ENCODE data around the gene RIT1. TPM values are rescaled to one million over a fixed set of nuclear protein-coding genes. Genes with fewer than 3 reads are reported as not detected.

The RIT1 gene
- total and polyA plus RNA-seq, 9 donors, result 8.6 to 26.9 (median 21.0) TPM

GRCh38 chr1:155888481-155888880 lies 22.7 kb downstream of the RIT1 start:
- no peaks in the 10 kb centered on the region for H3K9me3 ChIP-seq
- H3K4me3 ChIP-seq, result no peak overlapping the region
- H3K36me3 ChIP-seq, result no peaks in the 10 kb centered on the region
- 93 to 98% (median 96%) methylated on average over 5 of the region's 5 CpGs for WGBS, 3 donors
- no peak for DNase-seq
- H3K4me1 ChIP-seq (ENCODE audit: insufficient read depth), result peaks cover 6% of the 10 kb centered on the region
- TF ChIP-seq, protein P1, sequence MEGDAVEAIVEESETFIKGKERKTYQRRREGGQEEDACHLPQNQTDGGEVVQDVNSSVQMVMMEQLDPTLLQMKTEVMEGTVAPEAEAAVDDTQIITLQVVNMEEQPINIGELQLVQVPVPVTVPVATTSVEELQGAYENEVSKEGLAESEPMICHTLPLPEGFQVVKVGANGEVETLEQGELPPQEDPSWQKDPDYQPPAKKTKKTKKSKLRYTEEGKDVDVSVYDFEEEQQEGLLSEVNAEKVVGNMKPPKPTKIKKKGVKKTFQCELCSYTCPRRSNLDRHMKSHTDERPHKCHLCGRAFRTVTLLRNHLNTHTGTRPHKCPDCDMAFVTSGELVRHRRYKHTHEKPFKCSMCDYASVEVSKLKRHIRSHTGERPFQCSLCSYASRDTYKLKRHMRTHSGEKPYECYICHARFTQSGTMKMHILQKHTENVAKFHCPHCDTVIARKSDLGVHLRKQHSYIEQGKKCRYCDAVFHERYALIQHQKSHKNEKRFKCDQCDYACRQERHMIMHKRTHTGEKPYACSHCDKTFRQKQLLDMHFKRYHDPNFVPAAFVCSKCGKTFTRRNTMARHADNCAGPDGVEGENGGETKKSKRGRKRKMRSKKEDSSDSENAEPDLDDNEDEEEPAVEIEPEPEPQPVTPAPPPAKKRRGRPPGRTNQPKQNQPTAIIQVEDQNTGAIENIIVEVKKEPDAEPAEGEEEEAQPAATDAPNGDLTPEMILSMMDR (IDR thresholded peaks at IDR 0.05), result no peak
- TF ChIP-seq EP300 (IDR thresholded peaks at IDR 0.05), result no peak
- no peak for TF ChIP-seq POLR2A (IDR thresholded peaks at IDR 0.05)
- H3K27ac ChIP-seq, result no peak overlapping the region
- intact Hi-C loops (cut with DNase I), result no loop called here
- no peaks in the 10 kb centered on the region for H3K27me3 ChIP-seq

- Histone ChIP-seq H3K4me3 (no peak overlapping the region), H3K4me1 (ENCODE audit: insufficient read depth) (peaks cover 6% of the 10 kb centered on the region), H3K36me3 (no peaks in the 10 kb centered on the region), H3K27me3 (no peaks in the 10 kb centered on the region), H3K27ac (no peak overlapping the region), H3K9me3 (no peaks in the 10 kb centered on the region)
- no peak for DNase-seq
- TF ChIP-seq, protein P1 (IDR thresholded peaks at IDR 0.05), result no peak
- TF ChIP-seq EP300 (IDR thresholded peaks at IDR 0.05), result no peak
- TF ChIP-seq POLR2A (IDR thresholded peaks at IDR 0.05), result no peak
- intact Hi-C loops (cut with DNase I), result no loop called here
Observed at GRCh38 chr1:155884982-155885381, 26.2 kb downstream of the RIT1 start.

DNA sequence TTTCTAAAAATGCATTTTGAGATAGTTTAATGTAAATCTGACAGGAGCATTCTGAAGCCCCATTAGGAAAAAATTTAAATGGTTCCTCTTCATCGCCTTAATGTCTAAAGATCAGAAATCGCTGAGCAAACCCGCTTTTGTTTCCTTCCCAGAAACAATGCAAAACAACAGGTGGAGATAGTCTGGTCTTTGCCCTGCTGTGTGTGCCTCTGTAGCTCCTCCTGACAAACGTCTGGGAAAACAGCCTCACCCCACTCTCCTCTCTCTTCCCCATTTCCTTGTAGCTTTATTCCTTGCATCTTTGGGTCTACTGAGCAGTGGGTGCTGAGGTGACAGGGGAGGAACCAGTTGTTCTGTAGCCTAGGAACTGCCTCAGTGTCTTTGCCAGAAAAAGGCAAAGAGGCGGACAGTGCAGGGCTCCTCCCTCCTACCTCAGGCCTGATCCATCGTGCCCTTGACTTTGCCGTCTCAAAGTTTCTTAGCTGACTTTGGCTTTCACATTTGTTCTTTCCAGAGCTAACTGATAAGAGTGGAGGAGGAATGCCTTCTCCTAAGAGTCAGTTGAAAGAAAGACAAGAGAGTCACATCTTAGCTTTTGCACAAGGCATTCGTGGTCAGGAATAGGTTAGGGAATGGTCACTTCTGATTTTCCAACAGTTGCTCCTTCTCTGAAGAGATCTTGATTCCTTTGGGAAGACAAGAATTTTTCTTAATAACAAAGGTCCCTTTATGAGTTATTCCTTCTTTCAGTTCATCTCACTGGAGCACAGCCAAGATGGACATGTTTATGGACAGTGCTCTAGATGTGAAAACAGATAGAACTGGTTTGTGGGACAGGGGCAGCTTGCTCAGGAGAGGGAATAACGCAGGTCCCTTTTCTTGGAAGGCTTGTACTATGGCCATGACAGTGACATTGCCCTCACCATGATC lies 26.9 kb downstream of the RIT1 start:
- H3K27ac ChIP-seq, result peak overlapping the region in 1 of 2 donors; percentile 15
- 15 to 26% (median 18%) methylated on average over 9 of the region's 9 CpGs for WGBS, 3 donors

DNA sequence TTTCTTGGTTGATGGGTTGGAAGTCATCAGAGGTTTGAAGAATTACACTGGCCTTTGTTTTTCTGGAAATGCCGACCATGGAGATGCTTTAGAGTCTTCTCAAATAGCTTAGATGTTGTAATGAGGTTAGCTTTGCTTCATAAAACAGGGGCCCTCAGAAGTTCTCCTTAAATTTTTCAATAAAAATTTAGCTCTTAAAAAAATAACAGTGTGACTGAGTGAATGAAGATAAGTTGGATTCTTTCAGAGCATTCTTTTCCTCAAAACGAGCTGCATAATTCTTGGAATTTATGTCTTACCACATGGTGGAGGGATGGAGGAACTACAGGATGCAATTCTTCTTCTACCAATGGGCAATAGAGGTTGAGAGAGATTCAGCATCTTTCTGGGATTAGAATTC lies 28.4 kb downstream of the RIT1 start:
- WGBS, 3 donors, result 52 to 54% (median 53%) methylated on average over 2 of the region's 2 CpGs
- intact Hi-C loops (cut with DNase I), result no loop called here
- Histone ChIP-seq H3K27ac (no peak overlapping the region), H3K4me3 (no peak overlapping the region), H3K36me3 (no peaks in the 10 kb centered on the region), H3K4me1 (ENCODE audit: insufficient read depth) (peaks cover 6% of the 10 kb centered on the region), H3K9me3 (no peaks in the 10 kb centered on the region), H3K27me3 (no peaks in the 10 kb centered on the region)
- TF ChIP-seq, protein P1 (IDR thresholded peaks at IDR 0.05), result no peak
- TF ChIP-seq POLR2A (IDR thresholded peaks at IDR 0.05), result no peak
- no peak for TF ChIP-seq EP300 (IDR thresholded peaks at IDR 0.05)
- DNase-seq, result no peak

More for the DNA sequence above, 26.9 kb downstream of the RIT1 start:
- H3K36me3 ChIP-seq, result no peaks in the 10 kb centered on the region
- peaks cover 6% of the 10 kb centered on the region for H3K4me1 ChIP-seq (ENCODE audit: insufficient read depth)
- intact Hi-C loops (cut with DNase I), result no loop called here
- H3K27me3 ChIP-seq, result no peaks in the 10 kb centered on the region
- H3K4me3 ChIP-seq, result no peak overlapping the region
- peak in 2 of 5 donors; percentile 31 to 53 for DNase-seq
- no peak for TF ChIP-seq POLR2A (IDR thresholded peaks at IDR 0.05)
- TF ChIP-seq, protein P1 (IDR thresholded peaks at IDR 0.05), result no peak
- no peak for TF ChIP-seq EP300 (IDR thresholded peaks at IDR 0.05)
- no peaks in the 10 kb centered on the region for H3K9me3 ChIP-seq
